Ovary (tissue), 9 donors: Measurements from ENCODE around the gene PTPRG. TPM values are rescaled to one million over a fixed set of nuclear protein-coding genes. Genes with fewer than 3 reads are reported as not detected.

Experiments used
- DNase-seq, 5 donors: peaks; one replicate each; pipeline ENCODE4 v3.0.0-alpha.2; 2019 to 2020
- H3K27ac ChIP-seq, 2 donors: fragments of 200-600 bp; one replicate each; pipeline versions ENCODE4 v1.5.1 to v1.8.0; 2019 to 2022
- H3K27me3 ChIP-seq: fragments of 200-600 bp; one replicate; pipeline ENCODE4 v1.8.0; 2022
- H3K36me3 ChIP-seq: fragments of 200-600 bp; sonication (generic); one replicate; pipeline ENCODE4 v1.5.1; 2019
- H3K4me1 ChIP-seq: one replicate; pipeline ENCODE4 v1.8.1; 2013; ENCODE audit warnings: mild to moderate bottlenecking, moderate library complexity; ENCODE audit not compliant: insufficient read depth
- H3K4me3 ChIP-seq: fragments of 200-600 bp; sonication (generic); one replicate; pipeline ENCODE4 v1.5.1; 2017
- H3K9me3 ChIP-seq, 2 donors: fragments of 200-600 bp in 1 of 2; sonication (generic) in 1 of 2; one replicate each; pipeline versions ENCODE4 v1.5.1 to v1.8.1; 2013 to 2019; ENCODE audit warnings: mild to moderate bottlenecking in 1 of 2, moderate library complexity in 1 of 2
- EP300 ChIP-seq: sonication (generic); formaldehyde crosslinking; IDR thresholded peaks from one replicate; pipeline ENCODE4 v1.6.1; 2017; ENCODE audit warnings: antibody characterized with exemption
- POLR2A ChIP-seq: fragments of 450-650 bp; IDR thresholded peaks from one replicate; pipeline ENCODE4 v1.6.1; 2017; ENCODE audit warnings: antibody characterized with exemption, mild to moderate bottlenecking, moderate library complexity
- WGBS, 3 donors: extraction: QIAGEN DNeasy Blood & Tissue Kit in 1 of 3; methylation state at CpG; one replicate each; pipeline versions ENCODE4 v1.1.5 to v1.1.7; 2013 to 2017; 5-methylcytosine and 5-hydroxymethylcytosine counted together
- intact Hi-C, 4 donors: fragments of 100-400 bp; cut with DNase I; formaldehyde crosslinking; loops; one replicate each; pipeline versions ENCODE4 v1.11.0 to v1.15.1; 2022 to 2023
- polyA plus RNA-seq, 2 donors: library from polyadenylated mRNA; stranded (reverse); fragments of 200-250 nt in 1 of 2; fragments of 350-450 nt in 1 of 2; fragmentation: Illumina TruSeq in 1 of 2; extraction: RNeasy Lipid Tissue Mini Kit (QIAGEN cat#74804) in 1 of 2; gene quantifications; one replicate each; pipeline ENCODE4 v1.2.3, GENCODE V29; 2013 to 2014
- total RNA-seq, 7 donors: library from RNA; depleted of rRNA in 2 of 7; stranded (reverse); fragments of >200 nt in 2 of 7; fragmentation: NEBNext Ultra II Directional in 3 of 7; extraction: Animal tissue kit (Norgen Biotek cat#: 25700) in 3 of 7; gene quantifications; one replicate each; pipeline versions ENCODE4 v1.1.0 to v1.2.4, GENCODE V29; 2016 to 2023
- TF ChIP-seq, protein P1 (sequence below), 3 donors: fragments of 450-650 bp in 2 of 3; fragments of 200-600 bp in 1 of 3; IDR thresholded peaks; one replicate each; pipeline versions ENCODE4 v1.5.1 to v1.8.0; 2016 to 2022; ENCODE audit warnings: antibody characterized with exemption in 3 of 3, mild to moderate bottlenecking in 1 of 3
- donor health status: DM: no; HTN: no; CAD: no; lungs with moderate emphysema.
- donor health status: DM: no; HTN: no; CAD: no.
- donor health status: Bipolar disorder and iron deficiency.
- donor health status: DM: yes; HTN: yes; CAD: no.
- donor health status: DM: no; HTN: no; CAD: no.
- donor health status: DM: yes; HTN: yes; CAD: no.

The PTPRG gene
- total and polyA plus RNA-seq, 9 donors: 18.2 to 87.9 (median 47.7) TPM

DNA sequence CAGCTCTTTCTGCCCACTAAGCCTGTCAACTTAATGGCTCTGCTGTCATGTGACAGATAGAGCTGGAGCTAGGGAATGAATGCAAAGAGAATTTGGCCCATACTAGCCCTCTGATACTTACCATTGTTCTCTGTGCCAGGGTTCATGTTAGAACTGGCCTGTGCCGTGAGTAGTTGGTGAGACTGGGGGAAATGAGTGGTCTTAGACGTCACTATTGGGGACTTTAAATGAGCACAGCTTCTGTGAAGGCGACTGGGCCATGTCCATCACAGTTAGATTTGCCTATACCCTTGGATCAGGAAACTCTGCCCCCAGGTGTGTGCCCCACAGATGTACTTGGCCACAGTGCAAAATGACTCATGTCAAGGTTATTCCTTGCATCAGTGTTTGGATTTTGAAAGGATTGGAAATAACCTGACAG is 124.9 kb downstream of the PTPRG start:
- WGBS, 3 donors: 93 to 97% (median 94%) methylated on average over 3 of the region's 3 CpGs
- no peak for DNase-seq
- Histone ChIP-seq H3K4me3 (no peak overlapping the region), H3K27ac (no peak overlapping the region), H3K9me3 (no peaks in the 10 kb centered on the region), H3K4me1 (peaks cover 18% of the 10 kb centered on the region), H3K36me3 (no peaks in the 10 kb centered on the region), H3K27me3 (no peaks in the 10 kb centered on the region)
- TF ChIP-seq, protein P1, sequence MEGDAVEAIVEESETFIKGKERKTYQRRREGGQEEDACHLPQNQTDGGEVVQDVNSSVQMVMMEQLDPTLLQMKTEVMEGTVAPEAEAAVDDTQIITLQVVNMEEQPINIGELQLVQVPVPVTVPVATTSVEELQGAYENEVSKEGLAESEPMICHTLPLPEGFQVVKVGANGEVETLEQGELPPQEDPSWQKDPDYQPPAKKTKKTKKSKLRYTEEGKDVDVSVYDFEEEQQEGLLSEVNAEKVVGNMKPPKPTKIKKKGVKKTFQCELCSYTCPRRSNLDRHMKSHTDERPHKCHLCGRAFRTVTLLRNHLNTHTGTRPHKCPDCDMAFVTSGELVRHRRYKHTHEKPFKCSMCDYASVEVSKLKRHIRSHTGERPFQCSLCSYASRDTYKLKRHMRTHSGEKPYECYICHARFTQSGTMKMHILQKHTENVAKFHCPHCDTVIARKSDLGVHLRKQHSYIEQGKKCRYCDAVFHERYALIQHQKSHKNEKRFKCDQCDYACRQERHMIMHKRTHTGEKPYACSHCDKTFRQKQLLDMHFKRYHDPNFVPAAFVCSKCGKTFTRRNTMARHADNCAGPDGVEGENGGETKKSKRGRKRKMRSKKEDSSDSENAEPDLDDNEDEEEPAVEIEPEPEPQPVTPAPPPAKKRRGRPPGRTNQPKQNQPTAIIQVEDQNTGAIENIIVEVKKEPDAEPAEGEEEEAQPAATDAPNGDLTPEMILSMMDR (IDR thresholded peaks at IDR 0.05): no peak
- intact Hi-C loops: no loop called here

DNA sequence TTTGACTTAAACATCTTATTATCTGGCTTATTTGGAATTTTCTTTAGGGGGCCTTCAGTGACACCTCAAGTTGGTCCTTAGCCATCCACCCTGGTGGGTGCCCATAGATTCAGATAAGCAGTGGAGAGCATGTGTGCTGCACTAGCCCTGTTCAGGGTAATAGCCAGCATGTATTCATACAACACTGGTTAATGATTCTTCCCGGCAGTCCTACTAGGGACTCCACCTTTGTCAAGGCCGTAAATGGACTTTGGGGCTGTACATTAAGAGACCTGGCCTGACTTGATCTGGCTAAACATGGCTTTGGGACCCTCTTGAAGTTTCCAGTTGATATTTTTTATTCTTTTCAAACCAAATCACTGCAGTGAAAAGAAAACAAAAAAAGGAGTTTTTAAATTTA is 125.8 kb downstream of the PTPRG start:
- WGBS, 3 donors: 93 to 94% (median 94%) methylated on average over 2 of the region's 2 CpGs
- no peak overlapping the region for H3K4me3 ChIP-seq
- no peak overlapping the region for H3K27ac ChIP-seq
- intact Hi-C loops: no loop called here
- TF ChIP-seq EP300 (no peak), POLR2A (no peak)
- TF ChIP-seq, protein P1 (IDR thresholded peaks at IDR 0.05): no peak
- peaks cover 18% of the 10 kb centered on the region for H3K4me1 ChIP-seq
- no peaks in the 10 kb centered on the region for H3K27me3 ChIP-seq
- no peak for DNase-seq
- H3K9me3 ChIP-seq: no peaks in the 10 kb centered on the region
- no peaks in the 10 kb centered on the region for H3K36me3 ChIP-seq

GRCh38 chr3:61687663-61688306 is 126.4 kb downstream of the PTPRG start:
- Histone ChIP-seq H3K27me3 (no peaks in the 10 kb centered on the region), H3K4me1 (peaks cover 18% of the 10 kb centered on the region), H3K9me3 (no peaks in the 10 kb centered on the region), H3K27ac (peak overlapping the region in 1 of 2 donors; percentile 55), H3K36me3 (no peaks in the 10 kb centered on the region), H3K4me3 (no peak overlapping the region)
- intact Hi-C loops: no loop called here
- 88 to 93% (median 90%) methylated on average over 5 of the region's 5 CpGs for WGBS, 3 donors
- TF ChIP-seq POLR2A: no peak
- TF ChIP-seq, protein P1 (IDR thresholded peaks at IDR 0.05): no peak
- no peak for DNase-seq

GRCh38 chr3:61688307-61688984 is 127.1 kb downstream of the PTPRG start:
- no peaks in the 10 kb centered on the region for H3K9me3 ChIP-seq
- intact Hi-C loops: no loop called here

DNA sequence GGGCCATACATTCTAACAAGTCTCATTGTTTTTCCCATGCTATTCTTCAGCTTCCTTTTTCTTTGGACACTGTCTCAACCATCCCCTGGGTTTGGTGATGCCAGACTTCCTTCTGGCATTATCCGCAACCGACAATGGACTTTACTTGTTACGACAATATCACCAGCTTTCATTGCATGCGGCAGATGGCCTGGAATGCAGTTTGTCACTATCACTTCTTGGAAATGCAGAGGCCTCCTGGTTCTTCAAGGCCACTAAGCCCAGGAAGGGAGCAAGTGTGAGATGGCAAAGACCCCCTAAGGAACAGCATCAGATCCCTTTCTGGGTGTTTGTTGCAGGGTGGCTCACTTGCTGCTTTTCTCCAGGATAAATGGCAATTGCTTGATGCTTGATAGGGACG is 128.6 kb downstream of the PTPRG start:
- TF ChIP-seq, protein P1 (IDR thresholded peaks at IDR 0.05): no peak
- TF ChIP-seq POLR2A (no peak), EP300 (no peak)
- Histone ChIP-seq H3K27me3 (no peaks in the 10 kb centered on the region), H3K27ac (no peak overlapping the region), H3K9me3 (no peaks in the 10 kb centered on the region), H3K36me3 (no peaks in the 10 kb centered on the region), H3K4me3 (no peak overlapping the region), H3K4me1 (peaks cover 18% of the 10 kb centered on the region)
- DNase-seq: no peak
- intact Hi-C loops: no loop called here
- WGBS, 3 donors: 93 to 96% (median 96%) methylated on average over 5 of the region's 5 CpGs

More at GRCh38 chr3:61688307-61688984, 127.1 kb downstream of the PTPRG start:
- DNase-seq: no peak
- H3K4me3 ChIP-seq: no peak overlapping the region
- WGBS, 3 donors: 49 to 73% (median 67%) methylated on average over 13 of the region's 13 CpGs
- H3K27ac ChIP-seq: peak overlapping the region in 1 of 2 donors; percentile 55
- H3K27me3 ChIP-seq: no peaks in the 10 kb centered on the region
- H3K36me3 ChIP-seq: no peaks in the 10 kb centered on the region
- H3K4me1 ChIP-seq: peaks cover 18% of the 10 kb centered on the region
- TF ChIP-seq EP300 (no peak), POLR2A (no peak)
